HUDEP-2 (cell line): ENCODE results near the gene SGCB.

Source experiments
- DNase-seq, 76 experiments: peaks; one replicate each; lab custom pipeline; 2025; ENCODE audit not compliant: unreplicated experiment in 76 of 76; lab: John Stamatoyannopoulos, UW

The SGCB gene

GRCh38 chr4:52019936-52020657 is 18.0 kb downstream of the SGCB start, which contains the start of gene LRRC66:
Gene LRRC66 (minus strand): TSS chr4:52020363. CDS start chr4:52017613, 2,750 bp downstream.
- DNase-seq = no peak

DNA sequence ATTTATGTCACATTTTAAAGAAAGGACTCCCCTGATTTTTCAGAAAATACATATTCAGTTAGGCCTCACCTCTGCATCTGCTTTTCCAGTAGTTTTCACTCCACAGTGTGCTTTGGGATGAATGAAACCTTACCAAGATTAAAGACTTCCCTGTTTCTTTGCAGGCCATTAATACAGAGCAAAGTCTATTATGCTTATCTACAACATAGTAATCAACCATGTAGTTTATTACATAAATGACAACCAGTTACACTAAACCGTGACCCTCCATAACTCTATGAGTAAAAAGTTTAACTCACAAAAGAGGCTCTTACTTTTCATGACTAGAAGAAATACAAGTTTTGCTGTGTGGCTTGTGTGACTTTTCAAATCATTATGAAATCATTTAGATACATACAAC is 20.3 kb downstream of the SGCB start:
- DNase-seq = no peak

GRCh38 chr4:52016981-52017380 is 21.1 kb downstream of the SGCB start:
- DNase-seq = no peak

DNA sequence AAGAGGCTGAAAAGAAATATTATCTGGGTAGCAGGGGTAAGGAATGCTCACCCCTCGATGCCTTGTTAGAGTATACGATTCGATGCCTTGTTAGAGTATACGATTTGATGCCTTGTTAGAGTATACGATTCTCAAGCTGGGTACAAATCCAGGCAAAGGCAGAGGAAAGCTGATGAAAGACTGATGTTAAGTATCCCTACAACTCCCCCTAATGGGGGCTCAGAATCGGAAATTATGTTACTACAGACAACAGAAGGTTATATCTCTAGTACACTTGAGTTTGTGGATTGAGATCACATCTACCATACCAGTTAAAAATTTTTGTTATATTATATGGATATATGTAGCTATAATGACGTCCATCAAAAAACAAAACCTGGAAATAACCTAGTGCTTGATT is 22.7 kb downstream of the SGCB start:
- DNase-seq = no peak

DNA sequence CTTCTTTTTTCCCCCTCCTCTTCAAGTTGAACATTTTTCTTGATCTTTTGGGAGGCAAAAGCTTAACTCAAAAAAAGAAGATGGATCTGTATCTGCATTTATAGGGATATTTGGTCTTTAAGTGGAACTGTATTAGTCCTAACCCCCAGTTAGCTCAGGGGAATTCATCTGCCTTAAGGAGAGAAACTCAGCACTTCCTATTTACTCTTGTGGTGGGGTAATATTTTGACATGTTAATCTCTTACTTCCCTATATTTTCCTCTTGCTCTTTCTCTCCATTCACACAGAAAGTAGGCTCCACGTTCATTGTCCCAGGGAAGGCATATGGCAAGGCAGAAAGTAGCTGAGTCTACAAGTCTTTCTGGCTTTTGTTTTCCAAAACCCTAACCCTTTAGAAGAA is 23.2 kb downstream of the SGCB start:
- DNase-seq = no peak

DNA sequence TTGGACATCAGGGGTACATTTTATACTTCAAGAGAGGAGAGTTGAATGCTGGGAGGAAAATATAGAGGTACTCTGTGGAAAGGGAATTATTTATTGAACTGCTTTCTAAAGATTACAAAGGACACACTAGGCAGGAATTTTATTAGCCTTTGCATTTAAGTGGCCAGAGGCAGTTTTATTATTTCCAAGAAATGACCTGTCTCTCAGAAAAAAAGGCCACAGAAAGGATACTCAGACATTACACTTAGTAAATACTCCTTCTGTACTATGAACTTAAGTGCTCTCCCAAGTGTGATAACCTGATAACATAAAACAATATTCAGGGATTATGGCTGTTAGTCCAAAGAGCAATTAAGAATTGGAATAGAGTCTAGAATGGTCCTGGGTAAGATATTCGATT is 25.4 kb downstream of the SGCB start:
- DNase-seq = no peak

- no peak for DNase-seq
Observed at GRCh38 chr4:52010986-52011385, 27.1 kb downstream of the SGCB start.

DNA sequence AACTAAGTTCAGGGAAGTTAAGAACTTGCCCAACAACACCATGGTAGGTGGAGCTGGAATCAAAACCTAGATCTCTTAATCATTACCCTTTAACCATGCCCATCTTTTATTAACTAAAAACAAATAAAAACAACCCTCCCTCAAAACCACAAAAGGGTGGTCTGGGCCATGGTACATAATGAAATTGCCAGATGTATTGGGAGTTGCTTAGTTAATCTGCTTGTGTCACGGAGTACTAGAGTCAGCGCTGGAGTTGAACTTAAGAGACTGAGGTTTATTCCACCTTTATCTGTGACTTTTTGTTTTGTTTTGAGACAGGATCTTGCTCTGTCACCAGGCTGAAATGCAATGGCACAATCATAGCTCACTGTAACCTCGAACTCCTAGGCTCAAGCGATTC is 31.2 kb downstream of the SGCB start:
- DNase-seq = no peak

- DNase-seq = no peak
Observed at GRCh38 chr4:52005604-52006273, 32.4 kb downstream of the SGCB start.

DNA sequence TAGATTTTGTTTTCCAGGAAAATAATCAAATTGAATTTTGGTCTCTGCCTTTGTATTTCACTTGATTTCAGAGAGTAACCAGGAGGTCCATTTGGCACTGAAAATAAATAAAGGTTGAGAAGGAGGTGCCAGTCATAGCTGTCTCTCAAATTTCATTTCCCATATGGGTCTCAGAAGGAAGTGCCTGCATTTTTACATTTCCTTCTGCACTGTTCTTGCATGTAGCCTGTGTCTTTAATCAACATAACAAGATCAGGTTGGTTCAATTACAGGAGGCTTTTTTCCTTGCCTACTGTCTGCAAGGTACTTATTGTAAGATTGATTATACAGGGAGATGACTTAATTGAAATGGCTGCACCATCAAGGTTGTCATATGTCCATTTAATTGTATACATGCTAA is 33.7 kb downstream of the SGCB start:
- DNase-seq = no peak

- DNase-seq = no peak
Observed at GRCh38 chr4:52001616-52002015, 36.5 kb downstream of the SGCB start.

DNA sequence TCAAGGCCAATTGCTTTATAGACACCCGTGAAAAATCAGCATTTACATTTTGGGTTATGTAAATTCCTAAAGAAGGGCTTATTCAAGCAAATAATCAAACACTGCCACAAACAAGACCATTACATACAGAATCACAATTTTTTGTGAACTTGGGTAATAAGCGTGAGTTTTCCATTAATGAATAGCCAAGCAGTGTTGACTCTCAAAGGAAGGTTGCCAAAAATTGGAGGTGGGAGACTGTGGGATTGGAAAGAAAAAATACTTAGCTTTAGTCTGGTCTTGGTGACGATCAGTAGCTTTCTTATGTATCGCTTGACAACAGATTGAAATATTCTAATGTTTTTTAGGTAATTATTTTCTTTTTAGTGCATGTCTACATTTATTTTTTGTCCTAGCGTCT is 38.8 kb downstream of the SGCB start:
- no peak for DNase-seq

GRCh38 chr4:51998837-51999236 is 39.3 kb downstream of the SGCB start:
- no peak for DNase-seq

- no peak for DNase-seq
Observed at GRCh38 chr4:51997647-51998046, 40.5 kb downstream of the SGCB start.

GRCh38 chr4:51995647-51996220 is 42.4 kb downstream of the SGCB start:
- no peak for DNase-seq
